IMR-90 (cell line): ENCODE data around the gene DNTTIP2. TPM values are rescaled to one million over a fixed set of nuclear protein-coding genes. Genes with fewer than 3 reads are reported as not detected.
A peak's percentile ranks its signal among the peaks of the same experiment; 100 is the strongest.

Source experiments
- ATAC-seq: fragments of 200-7000 bp; cut with Tn5 transposase; 2 replicates; pipeline ENCODE4 v1.9.1; 2020; ENCODE audit warnings: low read depth, mild to moderate bottlenecking, moderate library complexity
- BruUV-seq: library from RNA; stranded (reverse); fragments of 400-500 nt; replicated peaks from 2 replicates; lab custom pipeline; 2021; lab: Mats Ljungman, UMichigan
- CTCF ChIA-PET: fragments of 300-600 bp; formaldehyde crosslinking; extraction: SDS; loops from one replicate; lab custom pipeline; 2021; ENCODE audit warnings: antibody characterized with exemption; lab: Yijun Ruan, JAX
- POLR2A ChIA-PET: fragments of 300-600 bp; sonication (Branson Sonifier 250); formaldehyde crosslinking; loops from one replicate; lab custom pipeline; 2022; ENCODE audit warnings: antibody characterized with exemption; ENCODE audit not compliant: unreplicated experiment; lab: Charles Lee
- DNase-seq: peaks from one replicate; pipeline ENCODE4 v3.0.0; 2013
- H2AFZ ChIP-seq: replicated peaks from 2 replicates; pipeline ENCODE3; 2013; ENCODE audit warnings: low read length, mild to moderate bottlenecking; ENCODE audit not compliant: poor library complexity
- H2AK5ac ChIP-seq: 2 replicates; pipeline ENCODE4 v1.6.1; 2013; ENCODE audit warnings: low read depth, low read length, inconsistent platforms
- H2AK9ac ChIP-seq: replicated peaks from 2 replicates; pipeline ENCODE3; 2013; ENCODE audit warnings: mild to moderate bottlenecking, low read depth, low read length, moderate library complexity; ENCODE audit not compliant: poor library complexity
- H2BK120ac ChIP-seq: 2 replicates; pipeline ENCODE4 v1.6.1; 2013; ENCODE audit warnings: low read depth, low read length, inconsistent platforms
- H2BK15ac ChIP-seq: 3 replicates; pipeline ENCODE4 v1.6.1; 2013; ENCODE audit warnings: low read depth, low read length, inconsistent platforms
- H2BK20ac ChIP-seq: 2 replicates; pipeline ENCODE4 v1.6.1; 2013; ENCODE audit warnings: low read depth, mild to moderate bottlenecking, inconsistent platforms, low read length, moderate library complexity
- H2BK5ac ChIP-seq: 2 replicates; pipeline ENCODE4 v1.6.1; 2013; ENCODE audit warnings: mild to moderate bottlenecking, low read depth, low read length, inconsistent platforms; ENCODE audit not compliant: poor library complexity, severe bottlenecking
- H3K14ac ChIP-seq: replicated peaks from 2 replicates; pipeline ENCODE4 v1.6.1; 2013; ENCODE audit warnings: low read depth, low read length, inconsistent platforms
- H3K18ac ChIP-seq: 2 replicates; pipeline ENCODE4 v1.6.1; 2013; ENCODE audit warnings: low read depth, low read length, control low read depth
- H3K23ac ChIP-seq: 2 replicates; pipeline ENCODE4 v1.6.1; 2013; ENCODE audit warnings: low read depth, low read length, inconsistent platforms
- H3K27ac ChIP-seq: 2 replicates; pipeline ENCODE4 v1.5.1; 2013; ENCODE audit warnings: mild to moderate bottlenecking, control low read depth, low read length; ENCODE audit not compliant: insufficient read depth
- H3K27me3 ChIP-seq: 2 replicates; pipeline ENCODE4 v1.6.1; 2013; ENCODE audit warnings: low read length; ENCODE audit not compliant: control insufficient read depth, insufficient read depth
- H3K36me3 ChIP-seq: 2 replicates; pipeline ENCODE4 v1.6.1; 2013; ENCODE audit warnings: low read length, mixed read lengths; ENCODE audit not compliant: control insufficient read depth, insufficient read depth
- H3K4ac ChIP-seq: 2 replicates; pipeline ENCODE4 v1.6.1; 2013; ENCODE audit warnings: low read depth, low read length, inconsistent platforms
- H3K4me1 ChIP-seq: 2 replicates; pipeline ENCODE4 v1.6.1; 2013; ENCODE audit warnings: low read length, mixed read lengths; ENCODE audit not compliant: control insufficient read depth, insufficient read depth
- H3K4me2 ChIP-seq: 2 replicates; pipeline ENCODE4 v1.6.1; 2013; ENCODE audit warnings: low read depth, mild to moderate bottlenecking, control low read depth, low read length, moderate library complexity
- H3K4me3 ChIP-seq: 2 replicates; pipeline ENCODE4 v1.5.1; 2013; ENCODE audit warnings: low read depth, mild to moderate bottlenecking, control low read depth, low read length, moderate library complexity; ENCODE audit not compliant: insufficient read depth
- H3K56ac ChIP-seq: 2 replicates; pipeline ENCODE4 v1.6.1; 2013; ENCODE audit warnings: low read length, inconsistent platforms; ENCODE audit not compliant: insufficient read depth; ENCODE audit errors: extremely low read depth
- H3K79me1 ChIP-seq, 2 experiments: 2 replicates each; pipeline ENCODE4 v1.6.1; 2013; ENCODE audit warnings: low read length in 2 of 2, inconsistent platforms in 1 of 2, low read depth in 1 of 2
- H3K9ac ChIP-seq: 2 replicates; pipeline ENCODE4 v1.6.1; 2013; ENCODE audit warnings: low read depth, low read length, control low read depth
- H3K9me1 ChIP-seq: 2 replicates; pipeline ENCODE4 v1.6.1; 2013; ENCODE audit warnings: low read length, inconsistent platforms; ENCODE audit not compliant: insufficient read depth
- H3K9me3 ChIP-seq: 2 replicates; pipeline ENCODE4 v1.6.1; 2013; ENCODE audit warnings: low read length; ENCODE audit not compliant: control insufficient read depth, insufficient read depth
- H4K20me1 ChIP-seq: 2 replicates; pipeline ENCODE4 v1.6.1; 2013; ENCODE audit warnings: low read length, inconsistent platforms; ENCODE audit not compliant: insufficient read depth
- H4K5ac ChIP-seq: 2 replicates; pipeline ENCODE4 v1.6.1; 2013; ENCODE audit warnings: mild to moderate bottlenecking, low read depth, low read length, control low read depth
- H4K8ac ChIP-seq, 2 experiments: 2 replicates each; pipeline ENCODE4 v1.6.1; 2013; ENCODE audit warnings: low read depth in 2 of 2, low read length in 2 of 2, control low read depth in 1 of 2, inconsistent platforms in 1 of 2
- H4K91ac ChIP-seq: 2 replicates; pipeline ENCODE4 v1.6.1; 2013; ENCODE audit warnings: low read depth, low read length, inconsistent platforms; ENCODE audit not compliant: insufficient read depth
- BHLHE40 ChIP-seq: fragments of 150-350 bp; IDR thresholded peaks from 2 replicates; pipeline ENCODE4 v1.6.1; 2016; ENCODE audit warnings: mild to moderate bottlenecking, low read depth, low read length
- CEBPB ChIP-seq: IDR thresholded peaks from 2 replicates; pipeline ENCODE4 v1.6.1; 2012; ENCODE audit warnings: low read depth, low read length, improper control_type of control experiment
- CHD1 ChIP-seq: IDR thresholded peaks from 2 replicates; pipeline ENCODE4 v1.6.1; 2012; ENCODE audit warnings: low read depth, low read length, improper control_type of control experiment
- FOS ChIP-seq: fragments of 150-350 bp; IDR thresholded peaks from 2 replicates; pipeline ENCODE4 v1.6.1; 2016; ENCODE audit warnings: low read depth, low read length
- MAZ ChIP-seq: IDR thresholded peaks from 2 replicates; pipeline ENCODE4 v1.6.1; 2012; ENCODE audit warnings: low read depth, mild to moderate bottlenecking, low read length, improper control_type of control experiment, moderate library complexity, borderline replicate concordance
- MXI1 ChIP-seq: IDR thresholded peaks from 2 replicates; pipeline ENCODE4 v1.6.1; 2012; ENCODE audit warnings: low read depth, mild to moderate bottlenecking, low read length, moderate library complexity, borderline replicate concordance
- NFE2L2 ChIP-seq: fragments of 150-350 bp; IDR thresholded peaks from 2 replicates; pipeline ENCODE4 v1.6.1; 2016; ENCODE audit warnings: low read depth, mild to moderate bottlenecking, low read length
- POLR2A ChIP-seq: IDR thresholded peaks from 2 replicates; pipeline ENCODE4 v1.6.1; 2012; ENCODE audit warnings: mild to moderate bottlenecking, low read depth, low read length
- RAD21 ChIP-seq: IDR thresholded peaks from 2 replicates; pipeline ENCODE4 v1.6.1; 2012; ENCODE audit warnings: low read length, improper control_type of control experiment
- RCOR1 ChIP-seq: IDR thresholded peaks from 2 replicates; pipeline ENCODE4 v1.6.1; 2012; ENCODE audit warnings: mild to moderate bottlenecking, low read length, improper control_type of control experiment; ENCODE audit not compliant: insufficient replicate concordance
- RFX5 ChIP-seq: IDR thresholded peaks from 2 replicates; pipeline ENCODE4 v1.8.0; 2012; ENCODE audit warnings: low read depth, mild to moderate bottlenecking, low read length, moderate library complexity
- SMC3 ChIP-seq: fragments of 150-350 bp; IDR thresholded peaks from 2 replicates; pipeline ENCODE4 v1.6.1; 2016; ENCODE audit warnings: low read depth, mild to moderate bottlenecking, antibody characterized with exemption, low read length, moderate library complexity
- WGBS, 2 experiments: methylation state at CpG; one replicate each; pipeline versions ENCODE4 v1.1.5 to v1.1.7; 2013; ENCODE audit warnings: missing lambda C conversion rate in 2 of 2; ENCODE audit not compliant: insufficient read length in 1 of 2; ENCODE audit errors: extremely low coverage in 2 of 2; 5-methylcytosine and 5-hydroxymethylcytosine counted together
- dilution Hi-C: fragments of 300-500 bp; cut with HindIII; formaldehyde crosslinking; loops from one replicate; pipeline ENCODE4 v1.14.3; 2018; ENCODE audit warnings: low sequenced_read_pairs; ENCODE audit not compliant: unreplicated experiment
- in situ Hi-C: fragments of 300-500 bp; cut with MboI; formaldehyde crosslinking; loops from 3 replicates; pipeline ENCODE4 v1.14.3; 2019; ENCODE audit warnings: low sequenced_read_pairs, inconsistent platforms, mixed read lengths
- intact Hi-C: fragments of 100-400 bp; cut with micrococcal nuclease; formaldehyde crosslinking; loops from 2 replicates; pipeline ENCODE4 v1.10.0; 2022
- polyA plus RNA-seq, 3 experiments: library from polyadenylated mRNA; depleted of rRNA; stranded (reverse); fragments of >200 nt; gene quantifications; 2 replicates each; pipeline ENCODE4 v1.2.3, GENCODE V29; 2012; ENCODE audit warnings: low replicate concordance in 1 of 3
- total RNA-seq: library from RNA; depleted of rRNA; stranded (reverse); fragments of >200 nt; gene quantifications from 2 replicates; pipeline ENCODE4 v1.2.3, GENCODE V29; 2012
- TF ChIP-seq, protein P1 (sequence below): conservative IDR thresholded peaks from 2 replicates; pipeline ENCODE4 v1.5.1; 2012; ENCODE audit warnings: mild to moderate bottlenecking, low read depth, low read length, improper control_type of control experiment
- TF ChIP-seq, protein P2 (sequence below): fragments of 150-350 bp; IDR thresholded peaks from 2 replicates; pipeline ENCODE4 v1.6.1; 2017; ENCODE audit warnings: mild to moderate bottlenecking, antibody characterized with exemption, low read length, low read depth

DNTTIP2 gene
- total and polyA plus RNA-seq, 2 of the 4 experiments (the other 2 are of a cell fraction) = 14.2 to 24.4 TPM

DNA sequence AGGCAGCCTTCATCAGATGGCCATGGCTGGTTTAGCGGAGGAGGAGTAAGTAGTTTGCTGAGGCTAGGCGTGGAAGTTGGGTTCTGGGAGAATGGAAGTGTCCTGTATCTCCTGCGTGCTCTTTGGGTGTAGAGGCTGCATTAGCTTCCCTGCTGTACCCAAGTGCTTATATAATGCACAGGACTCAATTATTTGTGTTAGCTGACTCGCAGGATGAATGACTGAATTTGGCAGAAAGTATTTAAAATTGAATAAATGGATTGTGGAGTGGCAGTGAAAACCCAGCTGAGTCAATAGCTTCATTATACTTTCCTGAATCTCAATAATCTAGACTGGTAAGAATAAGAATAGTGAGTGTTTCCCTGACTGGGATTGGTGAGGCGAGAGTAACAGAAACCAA lies 13.8 kb downstream of the DNTTIP2 start:
- peak; percentile 54 for DNase-seq
- H2AK9ac ChIP-seq = no peak overlapping the region
- no peak overlapping the region for H4K8ac ChIP-seq
- in situ Hi-C loops = loop anchor here (25.0 kb wide), 1 partner anchor 853 kb away; no protein-coding TSS in a partner anchor
- ChIA-PET POLR2A (no interaction called here), CTCF (no interaction called here)
- no peak overlapping the region for H3K14ac ChIP-seq
- intact Hi-C loops = no loop called here
- TF ChIP-seq, protein P1, sequence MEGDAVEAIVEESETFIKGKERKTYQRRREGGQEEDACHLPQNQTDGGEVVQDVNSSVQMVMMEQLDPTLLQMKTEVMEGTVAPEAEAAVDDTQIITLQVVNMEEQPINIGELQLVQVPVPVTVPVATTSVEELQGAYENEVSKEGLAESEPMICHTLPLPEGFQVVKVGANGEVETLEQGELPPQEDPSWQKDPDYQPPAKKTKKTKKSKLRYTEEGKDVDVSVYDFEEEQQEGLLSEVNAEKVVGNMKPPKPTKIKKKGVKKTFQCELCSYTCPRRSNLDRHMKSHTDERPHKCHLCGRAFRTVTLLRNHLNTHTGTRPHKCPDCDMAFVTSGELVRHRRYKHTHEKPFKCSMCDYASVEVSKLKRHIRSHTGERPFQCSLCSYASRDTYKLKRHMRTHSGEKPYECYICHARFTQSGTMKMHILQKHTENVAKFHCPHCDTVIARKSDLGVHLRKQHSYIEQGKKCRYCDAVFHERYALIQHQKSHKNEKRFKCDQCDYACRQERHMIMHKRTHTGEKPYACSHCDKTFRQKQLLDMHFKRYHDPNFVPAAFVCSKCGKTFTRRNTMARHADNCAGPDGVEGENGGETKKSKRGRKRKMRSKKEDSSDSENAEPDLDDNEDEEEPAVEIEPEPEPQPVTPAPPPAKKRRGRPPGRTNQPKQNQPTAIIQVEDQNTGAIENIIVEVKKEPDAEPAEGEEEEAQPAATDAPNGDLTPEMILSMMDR = no peak
- TF ChIP-seq BHLHE40 (no peak), SMC3 (no peak), FOS (no peak), RAD21 (no peak), RCOR1 (no peak), MXI1 (no peak), MAZ (no peak), RFX5 (no peak), CHD1 (no peak), CEBPB (no peak), POLR2A (no peak), NFE2L2 (no peak)
- TF ChIP-seq, protein P2, sequence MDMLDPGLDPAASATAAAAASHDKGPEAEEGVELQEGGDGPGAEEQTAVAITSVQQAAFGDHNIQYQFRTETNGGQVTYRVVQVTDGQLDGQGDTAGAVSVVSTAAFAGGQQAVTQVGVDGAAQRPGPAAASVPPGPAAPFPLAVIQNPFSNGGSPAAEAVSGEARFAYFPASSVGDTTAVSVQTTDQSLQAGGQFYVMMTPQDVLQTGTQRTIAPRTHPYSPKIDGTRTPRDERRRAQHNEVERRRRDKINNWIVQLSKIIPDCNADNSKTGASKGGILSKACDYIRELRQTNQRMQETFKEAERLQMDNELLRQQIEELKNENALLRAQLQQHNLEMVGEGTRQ = no peak
- H3K9ac ChIP-seq = no peak overlapping the region
- no peaks in the 10 kb centered on the region for H3K4me1 ChIP-seq
- H3K4ac ChIP-seq = no peak overlapping the region
- H4K5ac ChIP-seq = no peak overlapping the region
- H3K27ac ChIP-seq = no peak overlapping the region
- no peak; the same call in 1 of the 2 replicates for ATAC-seq
- H3K56ac ChIP-seq = no peak overlapping the region
- no peak overlapping the region for H2BK15ac ChIP-seq
- H3K36me3 ChIP-seq = peaks cover 7% of the 10 kb centered on the region
- no peak overlapping the region for H2BK20ac ChIP-seq
- no peak overlapping the region for H3K4me3 ChIP-seq
- no TSS peak for BruUV-seq
- H3K4me2 ChIP-seq = no peak overlapping the region
- no peak overlapping the region for H2AFZ ChIP-seq
- WGBS, 2 experiments = 100% methylated on average over 2 of the region's 5 CpGs; no CpG with 5 or more reads in 1 of the 2 experiments
- peaks cover 2% of the 10 kb centered on the region for H3K27me3 ChIP-seq
- no peaks in the 10 kb centered on the region for H3K9me1 ChIP-seq
- no peaks in the 10 kb centered on the region for H4K20me1 ChIP-seq
- no peak overlapping the region for H3K23ac ChIP-seq
- H4K91ac ChIP-seq = no peak overlapping the region
- H3K79me1 ChIP-seq = no peaks in the 10 kb centered on the region; a peak in 1 of 4 replicates
- H2BK120ac ChIP-seq = no peak overlapping the region
- no peak overlapping the region for H2AK5ac ChIP-seq
- no peak overlapping the region for H2BK5ac ChIP-seq
- no peaks in the 10 kb centered on the region for H3K9me3 ChIP-seq
- H3K18ac ChIP-seq = no peak overlapping the region
- dilution Hi-C loops = no loop called here
